Measurements from ENCODE around the gene CHD2.
"Not testable (repeated sequence)": the region's sequence is repeated elsewhere in the genome, so short reads cannot be mapped to it uniquely, and the experiment has no call there.

Gene CHD2

DNA sequence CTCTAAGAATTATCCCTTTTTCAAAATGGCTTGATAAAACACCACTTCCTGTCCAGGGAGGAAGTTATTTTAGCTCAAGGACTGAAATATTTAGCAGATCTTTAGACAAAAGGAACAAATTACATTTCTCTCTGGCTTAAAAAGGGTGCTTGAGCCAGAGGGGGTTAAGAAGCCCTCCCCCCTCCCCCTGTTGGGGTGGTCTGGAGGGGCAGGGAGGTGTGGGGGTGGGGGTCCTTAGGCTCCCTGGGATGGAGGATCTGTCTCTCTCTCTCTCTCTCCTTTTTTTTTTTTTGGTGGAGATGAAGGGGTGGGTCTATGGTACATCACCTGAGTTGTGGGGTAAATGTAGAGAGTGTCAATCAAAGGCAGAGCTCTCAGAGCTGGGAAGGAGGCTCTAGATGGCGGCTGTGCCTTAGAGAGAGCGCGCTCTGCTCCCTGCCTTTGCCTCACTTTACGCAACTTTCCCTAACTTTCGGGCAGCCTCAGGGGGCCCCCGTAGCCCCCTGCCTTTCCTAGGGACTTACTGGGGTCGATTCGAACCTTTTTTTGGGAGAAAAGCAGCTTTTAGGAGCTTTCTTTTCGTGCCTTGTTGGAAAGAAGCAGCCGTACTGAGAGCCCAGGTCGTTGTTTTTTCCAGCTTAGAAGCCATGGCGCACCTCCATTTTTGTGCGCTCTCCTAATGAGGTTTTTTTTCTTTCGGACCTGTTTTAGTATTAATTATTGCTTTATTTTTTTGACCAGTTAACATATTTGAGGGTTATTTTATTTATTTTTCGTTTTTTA lies at the start of gene CHD2:
TSS of gene CHD2 (plus strand) at position 377 of the 783 bp plus-strand sequence. CDS start 914 bp downstream, outside the sequence.
- peak; percentile 87 for DNase-seq (ENCODE audit: low read depth)

DNA sequence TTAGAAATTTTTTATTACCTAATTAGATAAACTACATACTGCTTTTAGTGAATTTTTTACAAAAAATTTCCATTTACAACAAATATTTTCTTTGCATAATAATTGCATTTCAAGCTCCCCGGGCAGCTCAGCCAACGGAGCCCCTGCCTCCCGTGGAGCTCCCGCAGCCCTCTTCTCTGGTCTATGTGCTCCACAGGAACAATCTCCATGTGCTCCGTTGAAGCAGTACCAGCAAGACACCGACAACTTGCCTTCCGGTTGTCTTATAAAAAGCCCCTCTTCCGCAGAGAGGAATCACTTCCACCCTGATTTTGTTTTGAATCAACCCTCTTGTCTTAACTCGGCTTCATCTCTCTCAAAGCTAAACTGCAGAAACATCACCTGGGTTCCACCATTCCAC lies 46.9 kb upstream of the CHD2 start:
- no peak for DNase-seq (ENCODE audit: low read depth)

GRCh38 chr15:92861742-92862141 lies 38.4 kb upstream of the CHD2 start:
- DNase-seq (ENCODE audit: low read depth) = no peak

DNA sequence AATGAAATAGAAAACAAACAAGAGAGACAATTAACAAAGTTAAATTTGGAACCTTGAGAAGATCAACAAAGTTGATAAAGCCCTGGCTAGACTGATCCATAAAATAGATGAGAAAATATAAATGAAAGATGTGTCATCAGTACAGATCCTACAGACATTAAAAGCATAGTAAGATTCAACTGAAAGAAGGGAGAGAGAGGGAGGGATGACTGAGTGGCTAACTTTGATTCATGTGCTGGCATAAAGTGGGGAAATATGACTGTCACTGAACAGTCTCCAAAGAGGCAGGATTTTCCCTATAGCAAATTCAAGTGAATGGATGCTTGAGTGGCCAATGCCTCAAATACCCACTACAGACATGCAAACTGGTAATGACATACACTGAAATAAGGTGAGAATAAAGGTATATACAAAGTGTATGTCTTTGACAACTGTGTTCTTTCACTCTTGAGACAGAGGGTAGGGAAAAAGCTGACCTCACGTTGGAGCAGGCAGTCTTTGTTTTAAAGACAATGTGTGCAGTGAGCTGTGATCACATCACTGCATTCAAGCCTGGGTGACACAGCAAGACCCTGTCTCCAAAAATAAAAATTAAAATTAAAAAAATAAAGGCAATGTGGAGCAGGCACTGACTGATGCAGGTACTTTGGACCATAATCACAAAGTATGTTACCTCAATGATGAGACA lies 35.9 kb upstream of the CHD2 start:
- DNase-seq (ENCODE audit: low read depth) = no peak

GRCh38 chr15:92869263-92869940 lies 30.7 kb upstream of the CHD2 start:
- no peak for DNase-seq (ENCODE audit: low read depth)

DNA sequence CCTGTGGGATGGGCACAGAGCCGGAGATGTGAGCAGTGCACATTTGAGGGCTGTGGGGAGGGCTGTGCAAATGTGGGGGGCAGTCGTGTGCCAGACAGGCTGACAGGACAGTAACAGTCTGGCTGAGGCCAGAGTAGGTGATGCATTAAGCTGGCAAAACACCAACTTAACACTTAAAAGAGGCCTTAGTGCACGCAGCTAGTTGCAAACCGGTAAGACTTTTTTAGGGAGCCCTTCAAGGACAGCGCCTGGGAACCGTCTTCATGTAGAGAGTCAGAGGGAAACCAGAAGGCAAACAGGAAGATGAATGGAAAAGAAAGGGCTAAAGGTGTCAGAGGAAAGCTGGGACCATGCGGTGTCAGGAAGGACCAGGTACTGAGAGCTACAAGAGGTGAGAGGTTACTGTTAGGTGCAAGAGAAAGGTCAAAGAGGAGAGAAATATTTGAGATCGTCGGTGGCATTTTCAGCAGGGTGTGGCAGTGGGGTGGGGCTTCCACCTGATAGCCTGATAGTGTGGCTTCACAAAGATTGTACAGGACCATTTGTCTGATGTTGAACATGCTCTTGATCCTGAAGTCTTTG lies 30.0 kb upstream of the CHD2 start:
- no peak for DNase-seq (ENCODE audit: low read depth)

DNA sequence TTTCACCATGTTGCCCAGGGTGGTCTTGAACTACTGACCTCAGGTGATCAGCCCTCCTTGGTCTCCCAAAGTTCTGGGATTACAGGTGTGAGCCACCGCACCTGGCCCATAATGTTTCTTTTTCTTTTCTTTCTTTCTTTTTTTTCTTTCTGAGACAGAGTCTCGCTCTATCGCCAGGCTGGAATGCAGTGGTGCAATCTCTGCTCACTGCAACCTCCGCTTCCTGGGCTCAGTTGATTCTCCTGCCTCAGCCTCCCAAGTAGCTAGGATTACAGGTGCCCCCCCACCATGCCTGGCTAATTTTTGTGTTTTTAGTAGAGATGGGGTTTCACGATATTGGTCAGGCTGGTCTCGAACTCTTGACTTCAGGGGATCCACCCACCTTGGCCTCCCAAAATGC lies 27.2 kb upstream of the CHD2 start:
- DNase-seq (ENCODE audit: low read depth) = not testable (repeated sequence)

DNA sequence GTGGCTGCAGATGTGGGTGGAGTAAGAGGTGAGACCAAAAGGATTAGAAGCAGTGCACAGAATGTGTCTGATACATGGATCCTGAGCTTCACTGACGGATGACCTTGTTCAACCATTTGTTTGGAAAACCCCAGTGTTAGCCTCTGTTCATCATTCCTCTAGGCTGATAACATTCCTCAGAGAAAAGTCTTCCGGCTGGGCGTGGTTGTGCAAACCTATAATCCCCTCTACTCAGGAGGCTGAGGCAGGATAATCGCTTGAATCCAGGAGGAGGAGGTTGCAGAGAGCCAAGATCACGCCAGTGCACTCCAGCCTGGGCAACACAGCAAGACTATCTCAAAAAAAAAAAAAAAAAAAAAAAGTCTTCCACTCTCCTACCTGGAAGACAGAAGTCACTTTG lies 23.1 kb upstream of the CHD2 start:
- no peak for DNase-seq (ENCODE audit: low read depth)

DNA sequence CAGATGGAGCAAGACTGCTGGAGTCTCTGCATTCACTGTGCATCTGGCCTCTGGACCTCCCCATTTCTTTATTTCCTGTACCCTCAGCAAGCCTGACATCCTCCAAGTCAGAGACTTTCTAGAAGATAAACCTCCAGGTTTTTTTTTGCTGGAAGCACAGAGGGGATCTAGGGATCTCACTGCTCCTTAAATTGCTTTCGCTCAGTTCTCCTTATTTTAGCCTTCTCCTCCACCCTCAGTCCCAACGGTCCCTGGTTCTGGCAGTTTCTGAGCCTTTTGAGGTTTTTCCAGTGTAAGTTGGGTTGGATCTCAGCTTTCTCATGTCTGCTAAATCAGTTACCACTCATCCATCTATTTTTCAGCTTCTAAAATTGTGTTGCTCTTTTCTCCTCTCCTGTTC lies 22.7 kb upstream of the CHD2 start:
- DNase-seq (ENCODE audit: low read depth) = no peak

- no peak for DNase-seq (ENCODE audit: low read depth)
Measured at GRCh38 chr15:92878593-92879053, 21.5 kb upstream of the CHD2 start.

- DNase-seq (ENCODE audit: low read depth) = no peak
Measured at GRCh38 chr15:92879949-92880725, 20.0 kb upstream of the CHD2 start.

DNA sequence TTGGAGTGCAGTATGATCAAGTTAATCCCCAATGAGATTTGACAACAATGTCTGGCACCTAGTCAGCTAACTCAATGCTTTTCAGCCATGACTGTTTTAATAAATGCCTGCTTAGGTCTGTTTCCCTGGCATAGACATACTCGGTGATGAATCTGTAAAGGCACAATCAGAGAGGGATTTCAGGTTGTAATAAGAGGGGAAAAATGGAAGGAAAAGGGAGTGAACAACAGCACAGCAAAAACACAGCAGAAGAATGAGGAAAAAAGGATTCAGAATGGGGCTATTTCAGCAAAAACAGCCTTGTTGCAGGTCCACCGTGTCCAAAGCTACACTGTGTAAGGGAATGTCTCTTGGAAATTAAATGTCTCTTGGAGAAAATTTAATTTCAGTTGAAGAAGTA lies 19.3 kb upstream of the CHD2 start:
- DNase-seq (ENCODE audit: low read depth) = no peak

- peak; percentile 30 for DNase-seq (ENCODE audit: low read depth)
Measured at GRCh38 chr15:92881211-92881754, 18.8 kb upstream of the CHD2 start.

- DNase-seq (ENCODE audit: low read depth) = peak; percentile 100
Measured at GRCh38 chr15:92881802-92882696, 18.1 kb upstream of the CHD2 start.

DNA sequence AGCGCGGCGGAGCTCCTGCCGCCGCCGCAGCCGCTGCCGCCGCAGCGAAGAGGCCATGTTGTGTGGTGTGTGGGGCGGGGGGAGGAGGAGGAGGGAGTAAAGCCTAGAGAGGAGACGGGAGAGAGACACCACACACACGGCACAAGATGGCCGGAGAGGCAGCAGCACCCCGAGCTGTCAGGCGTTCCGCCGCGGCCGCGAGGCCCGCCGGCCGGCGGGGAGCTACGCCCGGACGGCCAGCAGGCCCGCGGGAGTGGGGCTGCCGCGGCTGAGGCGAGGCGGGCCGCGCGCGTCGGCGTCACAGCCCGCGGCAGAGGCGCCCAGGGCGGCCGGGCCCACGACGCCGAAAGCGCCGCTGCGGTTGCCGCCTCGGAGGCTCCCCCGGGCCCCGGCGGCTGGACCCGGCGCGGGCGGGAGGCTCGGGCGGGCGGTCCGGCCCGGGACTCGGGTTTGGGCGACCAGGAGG lies 17.4 kb upstream of the CHD2 start:
- DNase-seq (ENCODE audit: low read depth) = no peak

GRCh38 chr15:92883163-92883875 lies 16.8 kb upstream of the CHD2 start:
- DNase-seq (ENCODE audit: low read depth) = no peak

GRCh38 chr15:92883876-92884435 lies 16.2 kb upstream of the CHD2 start:
- no peak for DNase-seq (ENCODE audit: low read depth)

DNA sequence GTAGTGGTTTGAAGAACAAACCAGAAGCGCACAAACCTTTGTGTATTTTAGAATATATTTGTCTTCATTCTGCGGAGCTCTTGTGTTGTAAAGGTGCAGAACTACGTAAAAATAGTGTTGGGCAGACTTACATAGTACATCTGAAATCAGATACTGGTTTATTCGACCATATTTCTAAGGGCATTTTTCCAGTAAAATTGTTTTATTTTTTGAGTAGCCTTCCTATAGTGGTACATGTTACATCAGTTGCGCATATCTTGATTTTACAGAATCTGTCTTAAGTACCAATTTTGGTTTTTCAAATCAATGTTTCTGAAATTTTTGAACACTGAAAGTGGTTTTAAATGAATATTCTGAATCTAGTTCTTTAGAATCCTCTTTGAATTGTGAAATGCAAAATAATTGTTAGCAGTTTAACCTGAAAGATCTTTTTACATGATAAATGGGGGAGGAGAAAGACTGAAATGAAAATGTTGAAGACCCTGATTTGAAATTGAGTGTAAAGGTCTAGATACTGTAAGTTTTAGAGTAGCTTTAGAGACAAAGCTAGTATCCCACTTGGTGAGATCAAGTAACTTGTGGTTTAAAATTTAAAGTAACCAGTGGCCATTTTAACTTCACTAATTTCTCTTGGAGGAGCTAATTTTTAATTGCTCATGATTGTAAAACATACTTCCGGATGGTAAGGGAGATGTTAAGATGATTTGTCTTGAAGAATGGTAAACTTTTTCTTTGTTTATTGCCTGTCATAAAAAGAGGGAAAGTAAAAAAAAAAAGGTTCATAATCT lies 15.5 kb upstream of the CHD2 start:
- no peak for DNase-seq (ENCODE audit: low read depth)

Measured in fibroblast of the conjunctiva (primary cell).